Measurements from ENCODE around the gene STON1.
A peak's percentile ranks its signal among the peaks of the same experiment; 100 is the strongest.
"Not testable (repeated sequence)": the region's sequence is repeated elsewhere in the genome, so short reads cannot be mapped to it uniquely, and the experiment has no call there.

STON1 gene

DNA sequence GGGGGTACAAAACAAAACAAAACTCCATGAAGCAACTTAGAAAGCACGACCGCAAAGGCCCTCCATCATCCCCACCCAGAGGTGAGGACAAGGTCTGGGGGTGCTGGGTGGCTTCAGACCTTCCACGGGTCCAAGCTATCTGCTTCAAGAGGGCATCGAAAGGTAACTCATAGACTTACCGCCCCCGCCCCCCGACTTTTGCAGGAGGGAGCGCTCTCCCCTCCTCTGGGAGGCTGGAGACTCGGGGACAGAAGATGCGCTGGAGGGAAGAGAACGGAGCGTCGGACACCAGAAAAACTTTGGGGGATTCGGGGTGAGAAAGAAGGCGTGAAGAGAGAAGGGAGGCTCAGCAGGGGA is 300 bp upstream of the STON1 start:
- DNase-seq, result no peak

DNA sequence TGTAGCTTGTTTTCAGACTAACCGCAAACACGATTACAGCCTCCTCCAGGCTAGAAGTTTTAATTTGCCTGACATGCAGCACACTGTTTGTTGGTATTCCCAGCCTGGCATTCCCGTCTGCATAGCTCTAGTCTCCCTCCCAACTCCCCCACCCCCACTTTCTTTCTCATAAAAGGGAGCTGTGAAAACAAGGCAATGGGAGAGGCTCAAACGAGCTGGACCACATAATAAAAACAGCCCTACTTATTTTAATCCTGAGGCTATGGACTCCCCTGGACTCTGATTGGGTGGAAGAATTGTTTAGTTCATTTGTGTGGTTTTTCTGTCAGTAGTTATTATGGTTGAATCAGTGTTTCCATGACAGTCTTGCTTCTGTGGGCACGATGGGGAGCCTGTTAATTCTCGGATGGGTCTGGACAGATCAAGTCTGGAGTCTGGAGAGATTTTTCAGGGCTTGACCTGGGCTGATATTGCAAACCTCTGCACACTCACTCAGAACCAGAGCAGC is 1.2 kb downstream of the STON1 start:
- peak; percentile 38 for DNase-seq

DNA sequence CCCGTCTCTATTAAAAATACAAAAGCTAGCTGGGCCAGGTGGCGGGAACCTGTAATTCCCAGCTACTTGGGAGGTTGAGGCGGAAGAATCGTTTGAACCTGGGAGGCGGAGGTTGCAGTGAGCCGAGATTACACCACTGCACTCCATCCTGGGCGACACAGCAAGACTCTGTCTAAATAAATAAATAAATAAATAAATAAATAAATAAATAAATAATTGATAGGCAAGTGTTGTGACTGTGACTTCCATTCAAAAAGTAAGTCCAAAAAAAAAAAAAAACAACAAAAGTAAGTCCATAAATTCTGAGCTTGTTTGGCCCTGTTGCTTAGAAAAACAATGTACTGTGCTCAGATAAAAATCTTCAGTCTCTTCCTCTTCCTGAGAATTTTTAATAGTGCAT is 2.2 kb downstream of the STON1 start:
- DNase-seq, result no peak

DNA sequence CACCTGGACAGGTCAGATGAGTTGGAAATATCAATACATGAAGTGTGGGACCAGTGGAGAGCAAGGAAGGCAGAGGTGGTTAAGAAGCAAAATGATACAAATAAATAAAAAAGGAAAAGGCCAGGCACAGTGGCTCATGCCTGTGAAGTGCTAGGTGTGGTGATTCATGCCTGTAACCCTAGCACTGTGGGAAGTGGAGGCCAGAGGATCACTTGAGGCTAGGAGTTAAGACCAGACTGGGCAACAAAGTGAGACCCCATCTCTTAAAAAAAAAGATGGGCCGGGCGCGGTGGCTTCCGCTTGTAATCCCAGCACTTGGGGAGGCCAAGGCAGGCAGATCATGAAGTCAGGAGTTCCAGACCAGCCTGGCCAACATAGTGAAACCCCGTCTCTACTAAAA is 2.9 kb downstream of the STON1 start:
- no peak for DNase-seq

- no peak for DNase-seq
Observed at GRCh38 chr2:48534781-48535180, 4.8 kb downstream of the STON1 start.

DNA sequence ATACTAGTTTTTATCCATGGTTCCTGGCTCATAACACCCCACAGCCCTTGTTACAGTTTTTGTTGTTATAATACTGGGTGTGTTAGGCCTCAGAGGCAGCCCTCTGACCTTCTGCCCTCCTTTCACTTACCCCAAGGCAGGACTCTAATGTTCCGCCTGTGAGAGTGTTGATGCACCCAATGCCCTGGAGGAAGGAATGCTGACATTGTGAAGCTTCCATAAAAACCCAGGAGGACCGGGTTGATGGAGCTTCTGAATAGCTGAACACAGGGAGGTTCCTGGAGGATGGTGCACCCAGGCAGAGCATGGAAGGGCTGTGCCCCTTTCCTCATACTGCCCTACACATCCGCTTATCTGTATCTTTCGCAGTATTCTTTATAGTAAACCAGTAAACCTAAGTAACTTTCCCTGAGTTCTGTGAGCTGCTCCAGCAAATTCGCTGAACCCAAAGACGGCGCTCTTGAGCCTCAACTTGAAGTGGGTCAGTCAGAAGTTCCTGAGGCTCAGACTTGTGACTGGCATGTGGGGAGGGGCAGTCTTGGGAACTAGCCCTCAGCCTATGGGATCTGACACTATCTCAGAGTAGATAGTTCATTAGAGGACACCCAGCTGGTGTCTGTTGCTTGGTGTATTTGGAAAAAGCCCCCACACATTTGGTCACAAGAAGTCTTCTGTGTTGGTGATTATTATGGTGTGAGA is 10.4 kb downstream of the STON1 start:
- no peak for DNase-seq

GRCh38 chr2:48541666-48542389 is 11.9 kb downstream of the STON1 start:
- DNase-seq, result no peak

DNA sequence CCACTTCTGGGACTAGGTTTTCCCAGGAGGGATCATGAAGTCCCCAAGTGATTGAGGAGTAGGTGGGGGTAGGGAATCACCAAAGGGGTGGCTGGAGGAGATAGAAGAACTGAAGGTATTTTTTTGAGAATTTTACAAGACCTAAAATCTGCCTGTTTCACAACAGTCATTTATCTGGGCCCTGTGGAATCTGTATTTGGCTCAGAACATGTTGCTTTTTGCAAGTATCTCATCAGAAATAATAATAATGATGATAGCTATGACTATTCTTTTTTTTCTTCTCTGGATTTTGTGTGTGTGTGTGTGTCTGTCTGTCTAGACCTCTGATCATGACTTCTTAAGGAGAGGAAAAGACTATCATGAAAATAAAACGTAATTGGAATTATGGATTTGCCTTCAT is 13.9 kb downstream of the STON1 start:
- no peak for DNase-seq

GRCh38 chr2:48545244-48545643 is 15.3 kb downstream of the STON1 start:
- no peak for DNase-seq

DNA sequence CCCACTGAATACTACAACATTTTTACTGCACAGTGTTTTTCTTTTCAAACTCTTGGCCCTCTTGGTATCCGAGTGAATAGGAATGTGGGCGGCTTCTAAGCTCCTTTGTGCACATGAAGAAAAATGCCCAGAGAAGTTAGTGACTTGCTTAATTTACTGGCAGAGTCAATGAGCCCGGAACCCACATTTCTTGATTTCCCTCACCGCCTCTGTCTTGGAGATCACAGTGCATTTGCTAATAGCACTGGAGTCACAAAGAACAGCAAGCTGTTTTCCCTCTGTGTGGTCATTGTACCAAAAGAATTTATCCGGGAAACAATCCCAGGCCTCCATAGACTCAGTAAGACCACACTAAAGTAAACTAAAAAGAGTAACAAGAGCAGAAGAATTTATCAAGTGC is 18.9 kb downstream of the STON1 start:
- no peak for DNase-seq

GRCh38 chr2:48549972-48550371 is 20.0 kb downstream of the STON1 start:
- DNase-seq, result no peak

DNA sequence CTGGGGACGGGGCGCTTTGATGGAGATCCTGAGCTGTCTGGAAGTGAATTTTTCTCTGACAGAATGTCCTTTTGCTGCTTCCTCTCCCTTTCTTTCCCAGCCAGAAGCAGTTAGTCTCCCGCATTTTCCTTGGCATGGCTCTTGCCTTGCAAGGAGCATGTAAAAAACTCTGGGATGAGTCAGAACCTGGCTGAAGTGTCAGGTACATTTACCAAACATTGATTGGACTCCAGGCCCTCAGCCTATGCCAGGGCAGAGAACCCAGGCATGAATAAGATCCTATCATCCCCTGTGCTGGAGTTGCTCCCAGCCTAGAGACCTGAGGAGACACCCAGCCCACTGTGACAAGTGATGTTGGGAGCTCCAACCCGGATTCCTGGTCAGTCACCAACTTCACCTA is 21.6 kb downstream of the STON1 start:
- no peak for DNase-seq

DNA sequence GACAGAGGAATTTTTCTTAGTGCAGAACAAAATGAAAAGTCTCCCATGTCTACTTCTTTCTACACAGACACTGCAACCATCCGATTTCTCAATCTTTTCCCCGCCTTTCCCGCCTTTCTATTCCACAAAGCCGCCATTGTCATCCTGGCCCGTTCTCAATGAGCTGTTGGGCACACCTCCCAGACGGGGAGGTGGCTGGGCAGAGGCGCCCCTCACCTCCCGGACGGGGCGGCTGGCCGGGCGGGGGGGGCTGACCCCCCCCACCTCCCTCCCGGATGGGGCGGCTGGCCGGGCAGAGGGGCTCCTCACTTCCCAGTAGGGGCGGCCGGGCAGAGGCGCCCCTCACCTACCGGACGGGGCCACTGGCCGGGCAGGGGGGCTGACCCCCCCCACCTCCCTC is 25.1 kb downstream of the STON1 start:
- not testable (repeated sequence) for DNase-seq

DNA sequence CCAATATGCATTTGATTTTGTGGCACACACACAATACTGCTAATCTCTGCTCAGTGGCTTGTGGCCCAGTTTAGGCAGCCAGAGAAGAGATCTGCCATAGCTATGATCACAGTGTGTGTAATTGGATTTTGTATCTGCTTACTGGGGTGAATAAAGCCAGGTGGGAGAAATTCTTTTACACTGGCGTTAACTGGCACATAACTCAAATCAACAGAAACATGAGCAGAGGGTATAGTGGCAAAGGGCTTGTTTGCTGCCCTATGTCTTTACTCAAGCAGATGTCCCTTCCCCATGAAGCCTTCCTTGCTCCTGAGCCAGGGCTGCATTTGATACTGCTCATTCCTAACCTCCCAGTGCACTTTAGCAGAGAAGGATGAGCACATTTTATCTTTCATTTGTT is 28.5 kb downstream of the STON1 start:
- DNase-seq, result no peak

- DNase-seq, result no peak
Observed at GRCh38 chr2:48560546-48561209, 30.7 kb downstream of the STON1 start.

DNA sequence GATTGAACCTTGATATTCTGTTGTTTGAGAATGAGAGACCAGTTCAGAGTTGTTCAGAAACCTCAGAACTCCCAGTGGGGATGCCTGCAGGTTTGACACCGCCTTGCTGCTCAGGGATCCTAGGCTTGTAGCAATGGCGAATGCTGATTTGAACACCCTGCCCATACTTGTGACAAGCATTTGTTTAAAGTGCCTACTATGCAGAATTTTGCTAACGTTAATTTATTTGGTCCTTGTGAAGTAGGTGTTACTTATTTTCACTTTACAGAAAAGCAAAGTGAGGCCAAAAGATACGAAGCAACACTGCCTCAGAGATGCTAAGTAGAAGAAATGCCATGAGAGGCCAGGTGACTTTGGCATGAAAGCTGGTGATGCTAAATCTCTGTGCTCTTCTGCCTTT is 32.3 kb downstream of the STON1 start:
- no peak for DNase-seq

DNA sequence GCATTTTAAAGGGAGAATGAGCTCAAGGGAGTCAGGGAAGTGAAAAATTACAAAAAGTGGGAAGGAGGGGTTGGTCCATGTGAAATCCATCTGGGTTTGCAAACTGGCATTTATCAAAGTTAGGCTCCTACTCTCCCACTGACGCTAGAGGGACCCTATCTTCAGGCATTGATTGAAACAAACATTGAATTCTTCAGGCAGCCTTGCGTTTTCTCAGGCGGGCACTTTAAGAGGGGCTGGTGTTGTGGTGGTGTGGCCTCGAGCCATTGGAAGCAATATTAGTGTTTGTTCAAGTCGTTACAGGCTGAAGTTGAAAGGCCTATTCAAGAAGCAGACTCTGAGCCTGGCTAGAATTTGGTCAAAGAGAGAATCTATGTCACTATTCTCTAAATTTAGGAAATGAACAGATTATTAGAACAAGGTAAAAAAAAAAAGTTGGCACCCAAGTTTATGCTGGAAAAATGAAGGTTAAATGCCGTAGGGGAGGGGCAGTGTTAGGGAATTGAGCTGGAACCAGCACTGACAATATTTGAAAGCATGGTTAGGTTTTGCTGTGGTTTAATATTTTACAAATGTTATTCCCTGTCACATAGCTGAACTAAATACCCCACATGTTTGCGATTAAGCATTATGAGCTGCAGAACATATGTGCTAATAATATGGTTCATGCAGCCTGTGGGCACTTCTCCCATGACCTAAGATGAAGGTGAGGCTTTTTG is 36.8 kb downstream of the STON1 start:
- DNase-seq, result no peak

DNA sequence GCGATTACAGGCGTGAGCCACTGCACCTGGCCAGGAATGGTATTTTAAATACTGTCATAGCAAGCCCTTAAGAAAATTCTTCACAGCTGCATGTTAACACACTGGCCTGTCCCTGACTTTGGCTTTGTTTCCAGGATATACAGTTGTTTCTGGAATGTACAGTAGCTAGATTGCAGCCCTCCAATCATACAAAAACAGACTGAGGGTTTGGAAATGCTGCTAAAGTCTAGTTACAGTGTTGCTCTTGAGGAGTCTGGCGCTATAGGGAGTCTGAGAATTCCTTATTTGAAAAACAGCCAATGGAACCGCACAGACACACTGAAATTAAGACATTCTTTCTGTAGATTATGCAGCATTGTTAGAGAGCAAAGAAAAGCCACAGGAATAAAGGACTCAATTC is 37.7 kb downstream of the STON1 start:
- DNase-seq, result no peak

- DNase-seq, result no peak
Observed at GRCh38 chr2:48568547-48568946, 38.6 kb downstream of the STON1 start.

DNA sequence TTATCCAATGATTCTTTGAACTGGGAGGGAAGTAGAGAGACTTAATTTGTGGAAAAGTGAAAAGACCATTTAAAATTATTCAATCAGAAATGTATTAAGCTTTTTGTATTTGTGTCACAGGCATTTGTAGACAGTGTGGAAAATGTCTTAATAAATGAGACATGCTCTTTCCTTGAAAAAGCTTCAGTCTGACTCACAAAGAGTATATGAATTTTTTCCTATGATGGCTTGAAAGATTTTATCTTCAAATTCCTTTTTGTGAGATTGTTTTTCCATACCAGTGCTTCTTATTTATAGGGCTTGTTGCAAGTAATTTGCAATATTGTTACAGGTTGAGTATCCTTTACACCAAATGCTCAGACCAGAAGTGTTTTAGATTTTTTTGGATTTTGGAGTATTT is 39.5 kb downstream of the STON1 start:
- DNase-seq, result no peak

- DNase-seq, result peak; percentile 41
Observed at GRCh38 chr2:48572816-48573215, 42.9 kb downstream of the STON1 start.

DNA sequence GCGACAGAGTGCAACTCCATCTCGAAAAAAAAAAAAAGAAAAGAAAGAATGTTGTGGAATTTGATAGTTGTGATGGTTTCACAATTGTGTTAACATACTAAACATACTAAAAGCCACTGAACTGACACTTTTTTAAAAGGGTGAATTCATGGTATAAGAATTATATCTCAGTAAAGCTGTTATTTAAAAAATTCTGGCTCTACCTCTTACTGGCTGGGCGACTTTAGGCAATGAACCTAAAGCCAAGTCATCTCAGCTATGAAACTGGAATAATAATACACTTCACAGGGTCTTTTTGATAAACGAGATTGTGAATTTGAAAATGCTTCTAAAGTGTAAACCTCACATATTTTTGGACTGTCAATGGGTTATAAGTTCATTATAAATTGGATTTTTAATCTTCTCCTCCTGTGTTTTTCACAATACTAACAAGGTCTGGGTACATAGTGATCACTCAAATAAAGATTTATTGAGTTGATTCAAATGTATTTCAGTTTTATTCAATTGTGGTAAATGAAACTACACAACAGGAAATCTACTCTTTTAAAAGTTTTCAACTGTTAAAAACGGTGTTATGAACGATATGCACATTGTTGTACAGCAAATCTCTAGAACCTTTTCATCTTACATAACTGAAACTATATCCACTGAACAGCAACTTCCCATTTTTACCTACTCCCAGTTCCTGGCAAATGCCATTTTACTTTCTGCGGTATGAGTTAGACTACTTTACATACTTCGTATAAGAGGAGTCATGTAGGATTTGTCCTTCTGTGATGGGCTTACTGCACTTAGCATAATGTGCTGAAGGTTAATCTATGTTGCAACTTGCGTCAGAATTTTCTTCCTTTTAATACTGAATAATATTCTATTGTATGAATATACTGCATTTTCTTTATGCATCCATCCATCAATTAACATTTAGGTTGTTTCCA is 44.7 kb downstream of the STON1 start:
- no peak for DNase-seq
